ENCODE data around the gene EIF4EBP2. TPM values are rescaled to one million over a fixed set of nuclear protein-coding genes. Genes with fewer than 3 reads are reported as not detected.

The EIF4EBP2 gene
- total RNA-seq, 1 donor from 2014 or later: 40.6 TPM

DNA sequence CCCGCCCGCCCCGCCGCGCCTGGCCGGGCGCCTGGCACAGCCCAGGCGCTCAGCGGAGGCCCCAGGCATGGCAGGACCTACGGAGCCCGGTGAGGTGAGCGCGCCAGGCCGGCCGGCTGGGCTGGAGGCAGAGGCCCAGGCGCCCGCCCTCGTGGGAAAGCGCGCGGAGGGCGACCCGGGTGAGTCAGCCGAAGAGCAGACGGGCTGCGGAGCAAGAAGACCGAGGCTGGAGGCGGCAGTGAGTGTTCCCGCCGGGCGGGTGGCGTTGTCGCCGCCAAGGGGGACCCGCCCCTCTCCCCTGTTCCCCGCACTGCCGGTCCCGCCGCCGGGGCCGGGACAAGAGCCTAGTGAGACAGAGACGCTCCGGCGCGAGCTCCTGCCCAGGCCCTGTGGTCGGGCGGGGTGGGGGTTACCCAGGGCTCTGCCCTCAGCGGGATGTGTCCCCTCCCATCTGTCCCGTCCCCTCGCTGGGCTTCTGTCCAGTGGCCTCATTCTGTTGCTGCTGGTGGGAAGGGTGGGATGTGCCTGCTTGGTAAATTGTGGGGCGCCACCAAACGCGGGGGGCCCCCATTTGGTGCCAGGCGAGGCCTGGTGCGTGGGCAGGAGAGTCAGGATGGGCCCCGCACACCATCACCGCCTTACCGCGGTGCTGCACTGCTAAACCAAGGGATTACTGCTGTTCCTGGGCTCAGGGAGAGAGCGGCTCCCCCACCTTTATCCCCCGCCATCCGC lies 54.5 kb downstream of the EIF4EBP2 start:
- Mint-ChIP-seq H3K27me3 (peaks cover 30% of the 10 kb centered on the region), H3K4me3 (peak overlapping the region; percentile 62), H3K27ac (no peak overlapping the region), H3K9me3 (no peaks in the 10 kb centered on the region), H3K36me3 (ENCODE audit: low read depth) (no peaks in the 10 kb centered on the region), H3K4me1 (peaks cover 19% of the 10 kb centered on the region)
- DNase-seq: no peak
- TF ChIP-seq, protein P1, sequence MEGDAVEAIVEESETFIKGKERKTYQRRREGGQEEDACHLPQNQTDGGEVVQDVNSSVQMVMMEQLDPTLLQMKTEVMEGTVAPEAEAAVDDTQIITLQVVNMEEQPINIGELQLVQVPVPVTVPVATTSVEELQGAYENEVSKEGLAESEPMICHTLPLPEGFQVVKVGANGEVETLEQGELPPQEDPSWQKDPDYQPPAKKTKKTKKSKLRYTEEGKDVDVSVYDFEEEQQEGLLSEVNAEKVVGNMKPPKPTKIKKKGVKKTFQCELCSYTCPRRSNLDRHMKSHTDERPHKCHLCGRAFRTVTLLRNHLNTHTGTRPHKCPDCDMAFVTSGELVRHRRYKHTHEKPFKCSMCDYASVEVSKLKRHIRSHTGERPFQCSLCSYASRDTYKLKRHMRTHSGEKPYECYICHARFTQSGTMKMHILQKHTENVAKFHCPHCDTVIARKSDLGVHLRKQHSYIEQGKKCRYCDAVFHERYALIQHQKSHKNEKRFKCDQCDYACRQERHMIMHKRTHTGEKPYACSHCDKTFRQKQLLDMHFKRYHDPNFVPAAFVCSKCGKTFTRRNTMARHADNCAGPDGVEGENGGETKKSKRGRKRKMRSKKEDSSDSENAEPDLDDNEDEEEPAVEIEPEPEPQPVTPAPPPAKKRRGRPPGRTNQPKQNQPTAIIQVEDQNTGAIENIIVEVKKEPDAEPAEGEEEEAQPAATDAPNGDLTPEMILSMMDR (IDR thresholded peaks at IDR 0.05): no peak
- CTCF ChIA-PET: interaction anchor here (0.9 to 1.0 kb wide), 2 partner anchors 38 to 82 kb away, joined by 3 to 4 read pairs; no protein-coding TSS in a partner anchor
- POLR2A ChIA-PET: interaction anchor here (0.6 kb wide), 1 partner anchor 787 kb away, joined by 3 read pairs; no protein-coding TSS in a partner anchor
- intact Hi-C loops (cut with micrococcal nuclease): no loop called here
- peak; percentile 64 for ATAC-seq (ENCODE audit: low read depth)

DNA sequence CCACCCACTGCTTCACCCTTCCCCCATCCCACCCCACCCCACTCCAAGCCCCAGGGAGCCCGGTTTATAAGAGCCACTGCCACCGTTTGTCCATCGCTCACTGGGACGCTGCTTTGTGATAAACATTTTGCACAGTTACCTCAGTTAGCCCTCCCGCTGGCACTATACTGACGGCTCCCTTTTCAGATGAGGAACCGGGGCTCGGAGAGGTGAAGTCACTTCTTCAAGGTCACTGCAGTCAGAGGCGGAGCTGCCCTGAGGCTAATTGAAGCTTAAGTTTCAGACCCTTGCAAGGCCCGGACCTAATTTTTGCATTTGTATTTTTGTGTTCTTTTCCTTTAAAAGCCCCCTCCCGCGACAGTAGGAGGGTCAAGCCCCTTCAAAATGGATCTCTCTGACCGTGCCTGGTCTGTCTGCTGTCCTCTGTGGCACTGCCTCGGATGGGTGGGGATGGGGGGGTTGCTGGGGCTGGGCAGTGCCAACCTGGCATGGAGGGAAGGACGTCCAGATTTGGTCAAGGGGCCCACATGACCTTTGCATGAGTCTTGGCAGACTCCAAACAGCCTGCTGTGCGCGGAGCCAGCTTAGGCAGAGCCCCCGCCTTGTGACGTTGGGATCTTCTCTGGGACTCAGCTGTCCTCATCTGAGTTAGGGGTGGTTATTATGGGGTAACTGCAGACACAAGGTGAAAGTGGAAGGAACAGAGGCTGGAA lies 55.3 kb downstream of the EIF4EBP2 start:
- ATAC-seq (ENCODE audit: low read depth): no peak
- Mint-ChIP-seq H3K27ac (no peak overlapping the region), H3K4me3 (no peak overlapping the region), H3K4me1 (peaks cover 19% of the 10 kb centered on the region), H3K27me3 (peaks cover 30% of the 10 kb centered on the region), H3K36me3 (ENCODE audit: low read depth) (no peaks in the 10 kb centered on the region), H3K9me3 (no peaks in the 10 kb centered on the region)
- TF ChIP-seq, protein P1 (IDR thresholded peaks at IDR 0.05): no peak
- DNase-seq: no peak
- intact Hi-C loops (cut with micrococcal nuclease): no loop called here
- ChIA-PET POLR2A (interaction anchor here (0.6 kb wide), 1 partner anchor 786 kb away, joined by 3 read pairs; no protein-coding TSS in a partner anchor), CTCF (interaction anchor here (0.9 to 1.0 kb wide), 3 partner anchors 11 to 81 kb away, joined by 3 to 4 read pairs (median 3); no protein-coding TSS in a partner anchor)

DNA sequence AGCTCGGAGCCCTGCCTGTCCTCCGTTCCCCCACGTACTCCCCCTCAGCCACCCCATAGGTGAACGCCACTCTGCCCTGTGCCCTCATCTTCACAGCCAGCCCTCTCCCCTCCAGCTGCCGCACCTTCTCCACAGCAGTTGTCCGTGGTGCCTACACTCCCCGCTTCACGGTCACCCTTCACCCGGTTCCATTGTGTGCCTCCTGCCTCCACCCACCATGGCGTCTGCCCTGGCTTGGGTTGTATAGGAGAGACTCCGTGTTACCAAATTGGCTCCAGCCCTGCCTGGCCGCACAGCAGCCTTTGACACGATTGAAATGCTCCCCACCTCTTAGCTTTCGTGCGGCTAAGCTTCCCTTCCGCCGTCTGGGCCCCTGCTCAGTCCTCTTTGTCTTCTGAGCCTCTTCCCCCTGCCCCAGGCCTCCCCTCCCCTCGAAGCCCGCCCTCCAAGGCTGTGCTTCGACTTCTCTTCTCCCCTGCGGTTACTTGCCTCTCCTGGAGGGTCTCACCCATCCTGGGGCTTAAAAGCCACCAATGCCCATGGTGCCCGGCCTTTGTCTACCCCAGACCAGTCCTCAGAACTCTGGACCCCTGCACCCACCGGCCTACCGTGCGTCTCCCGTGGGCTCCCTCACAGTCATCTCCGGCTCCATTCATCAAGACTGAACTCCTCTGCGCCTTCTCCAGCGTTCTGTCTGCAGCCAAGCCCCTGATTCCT lies 56.0 kb downstream of the EIF4EBP2 start:
- H3K9me3 Mint-ChIP-seq: no peaks in the 10 kb centered on the region
- DNase-seq: no peak
- no peak overlapping the region for H3K4me3 Mint-ChIP-seq
- POLR2A ChIA-PET: no interaction called here
- no peak overlapping the region for H3K27ac Mint-ChIP-seq
- no peak for ATAC-seq (ENCODE audit: low read depth)
- peaks cover 19% of the 10 kb centered on the region for H3K4me1 Mint-ChIP-seq
- CTCF ChIA-PET: interaction anchor here (0.9 to 3.3 kb wide), 5 partner anchors 12 to 300 kb away, joined by 3 to 87 read pairs (median 5); no protein-coding TSS in a partner anchor
- H3K27me3 Mint-ChIP-seq: peaks cover 30% of the 10 kb centered on the region
- intact Hi-C loops (cut with micrococcal nuclease): loop anchor here (2.0 kb wide), 1 partner anchor 35 kb away; no protein-coding TSS in a partner anchor
- no peaks in the 10 kb centered on the region for H3K36me3 Mint-ChIP-seq (ENCODE audit: low read depth)
- TF ChIP-seq, protein P1 (IDR thresholded peaks at IDR 0.05): no peak

DNA sequence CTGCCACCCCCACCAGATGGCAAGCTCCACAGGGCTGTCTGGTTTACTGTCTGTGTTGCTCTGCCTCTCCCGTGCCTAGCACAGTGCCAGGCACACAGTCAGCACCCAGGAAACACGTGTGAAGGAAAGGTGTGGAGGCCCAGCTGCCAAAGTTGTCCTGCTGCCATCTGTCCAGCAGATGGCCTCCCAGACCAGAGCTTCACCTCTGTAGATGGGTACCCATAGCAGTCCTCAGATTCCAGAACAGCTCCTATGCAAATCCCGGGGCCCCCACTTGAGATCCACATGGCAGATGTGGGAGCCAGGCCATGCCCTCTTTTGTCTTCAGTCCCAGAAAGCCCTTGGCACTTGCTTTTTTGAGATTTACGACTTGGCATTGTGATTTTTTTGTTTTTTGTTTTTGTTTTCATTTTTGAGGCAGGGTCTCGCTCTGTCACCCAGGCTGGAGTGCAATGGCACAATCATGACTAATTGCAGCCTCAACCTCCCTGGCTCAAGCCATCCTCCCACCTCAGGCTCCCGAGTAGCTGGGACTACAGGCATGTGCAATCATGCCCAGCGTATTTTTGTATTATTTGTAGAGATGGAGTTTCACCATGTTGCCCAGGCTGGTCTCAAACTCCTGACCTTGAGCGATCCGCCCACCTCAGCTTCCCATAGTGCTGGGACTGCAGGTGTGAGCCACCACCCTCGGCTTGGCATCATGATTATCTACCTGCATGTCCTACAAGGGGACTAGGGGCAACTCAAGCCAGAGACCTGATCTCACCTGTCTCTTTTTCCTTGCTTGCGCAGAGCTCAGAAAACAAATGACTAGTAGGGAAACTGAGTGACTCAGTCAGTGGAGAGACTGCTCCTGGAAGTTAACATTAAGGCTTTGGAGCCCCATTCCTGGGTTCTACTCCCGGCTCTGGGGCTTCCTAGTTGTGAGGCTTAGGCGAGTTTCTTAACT lies 57.7 kb downstream of the EIF4EBP2 start:
- DNase-seq (peak; percentile 44), ATAC-seq (ENCODE audit: low read depth) (peak; percentile 75)
- ChIA-PET POLR2A (interaction anchor here (0.6 to 0.9 kb wide), 2 partner anchors 115 to 1954 kb away, joined by 3 read pairs; no protein-coding TSS in a partner anchor), CTCF (interaction anchor here (0.7 to 3.3 kb wide), 22 partner anchors 11 to 418 kb away, joined by 3 to 87 read pairs (median 5); no protein-coding TSS in a partner anchor)
- intact Hi-C loops (cut with micrococcal nuclease): loop anchor here (1.0 to 2.0 kb wide), 6 partner anchors 33 to 419 kb away; no protein-coding TSS in a partner anchor
- H3K9me3 Mint-ChIP-seq: no peaks in the 10 kb centered on the region
- H3K27me3 Mint-ChIP-seq: peaks cover 27% of the 10 kb centered on the region
- no peak overlapping the region for H3K27ac Mint-ChIP-seq
- no peak overlapping the region for H3K4me3 Mint-ChIP-seq
- H3K36me3 Mint-ChIP-seq (ENCODE audit: low read depth): no peaks in the 10 kb centered on the region
- H3K4me1 Mint-ChIP-seq: peaks cover 18% of the 10 kb centered on the region
- TF ChIP-seq, protein P1 (IDR thresholded peaks at IDR 0.05): peak; percentile 70

Data from activated B cell treated with CpG ODN at 0.5 μM for 24 hours (primary cell).